T-helper 2 cell (primary cell): ENCODE results near the gene SCYGR4.
"Not testable (repeated sequence)": the region's sequence is repeated elsewhere in the genome, so short reads cannot be mapped to it uniquely, and the experiment has no call there.

Experiments
- DNase-seq, 5 experiments: peaks; one replicate each; pipeline versions ENCODE4 v3.0.0 to v3.0.0-alpha.2; 2012 to 2022

Gene SCYGR4

DNA sequence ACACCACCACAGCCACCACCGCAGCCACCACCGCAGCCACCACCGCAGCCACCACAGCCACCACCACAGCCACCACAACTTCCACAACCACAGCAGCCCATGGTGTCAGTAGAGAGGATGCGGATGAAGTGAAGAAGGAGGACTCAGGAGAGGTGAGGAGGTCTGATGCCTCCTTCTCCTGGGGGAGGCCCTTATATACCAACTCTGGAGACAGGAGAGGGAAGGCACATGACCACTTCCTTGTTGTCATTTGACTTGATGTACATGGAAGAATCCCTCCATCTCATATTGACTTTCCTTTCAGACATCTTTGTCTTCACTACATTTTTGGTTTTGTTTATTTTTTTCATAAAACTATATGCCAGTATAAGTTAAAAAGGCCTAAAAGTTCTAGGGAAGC is 2.6 kb upstream of the SCYGR4 start, which contains the start of gene SCYGR3:
TSS of gene SCYGR3 (minus strand) at position 101 of the 400 bp plus-strand sequence. CDS start at position 101, 0 bp downstream.
- DNase-seq: no peak

- no peak for DNase-seq
These were observed 2.1 kb upstream of the SCYGR4 start for GRCh38 chr2:227615181-227615580.

DNA sequence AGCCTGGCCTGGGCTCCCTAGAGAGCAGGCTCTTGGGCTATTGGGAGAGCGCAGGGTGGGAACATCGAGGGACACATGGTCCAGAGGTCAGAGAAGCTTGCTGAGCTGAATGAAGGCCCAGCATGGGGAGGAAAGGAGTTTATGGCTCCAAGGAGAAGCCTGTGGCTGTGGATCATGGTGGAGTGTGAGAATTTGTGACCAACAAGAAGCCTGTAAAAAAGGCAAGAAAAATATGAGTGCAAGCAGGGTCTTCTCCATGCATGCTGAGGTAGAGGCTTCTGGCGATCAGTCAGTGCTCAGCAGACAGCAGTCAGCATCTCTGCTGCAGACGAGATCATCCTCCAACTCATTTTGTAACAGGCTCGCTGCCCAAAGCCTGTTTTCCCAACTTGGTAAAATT is 1.4 kb upstream of the SCYGR4 start:
- DNase-seq: no peak

DNA sequence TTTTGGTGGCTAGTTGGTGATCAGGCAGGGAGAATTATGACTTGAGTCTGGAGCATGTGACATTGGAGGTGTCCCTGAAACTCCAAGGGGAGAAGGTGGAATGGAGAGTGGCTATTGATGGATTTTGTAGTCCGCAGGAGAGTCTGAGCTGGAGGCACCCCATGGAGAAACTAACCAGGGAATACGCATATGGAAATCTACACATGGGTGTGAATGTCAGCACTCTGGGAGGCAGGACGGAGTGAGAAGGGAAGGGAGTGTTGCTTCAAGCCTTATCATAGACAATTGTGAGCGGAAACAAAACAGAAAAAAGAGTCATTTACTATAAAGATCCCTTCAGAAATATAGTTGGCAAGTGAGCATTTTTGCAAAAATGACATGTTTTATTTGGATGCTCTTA is 667 bp upstream of the SCYGR4 start:
- no peak for DNase-seq

GRCh38 chr2:227623226-227623625 is 5.9 kb downstream of the SCYGR4 start:
- DNase-seq: no peak

GRCh38 chr2:227625420-227625819 is 8.1 kb downstream of the SCYGR4 start:
- no peak for DNase-seq

DNA sequence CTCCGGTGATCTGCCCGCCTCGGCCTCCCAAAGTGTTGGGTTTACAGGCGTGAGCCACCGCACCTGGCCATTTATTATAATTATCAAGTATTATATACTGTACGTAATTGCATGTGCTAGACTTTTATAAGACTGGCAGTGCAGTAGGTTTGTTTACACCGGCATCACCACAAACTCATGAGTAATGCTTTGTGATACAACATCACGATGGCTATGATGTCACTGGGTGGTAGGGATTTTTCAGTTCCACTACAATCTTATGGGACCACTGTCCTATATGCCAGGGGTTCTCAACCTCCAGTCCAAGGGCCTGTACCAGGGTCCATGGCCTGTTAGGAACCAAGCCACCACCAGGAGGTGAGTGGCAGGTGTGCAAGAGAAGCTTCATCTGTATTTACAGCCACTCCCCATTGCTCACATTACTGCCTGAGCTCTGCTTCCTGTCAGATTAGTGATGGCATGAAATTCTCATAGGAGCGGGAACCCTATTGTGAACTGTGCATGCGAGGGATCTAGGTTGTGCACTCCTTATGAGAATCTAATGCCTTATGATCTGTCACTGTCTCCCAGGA is 9.4 kb downstream of the SCYGR4 start:
- DNase-seq: no peak

- peak in 1 of 5 experiments; percentile 15 for DNase-seq
These were observed 10.5 kb downstream of the SCYGR4 start for GRCh38 chr2:227627769-227628168.

GRCh38 chr2:227629435-227629834 is 12.1 kb downstream of the SCYGR4 start:
- no peak for DNase-seq

- no peak for DNase-seq
These were observed 13.0 kb downstream of the SCYGR4 start for GRCh38 chr2:227630322-227630721.

GRCh38 chr2:227632827-227633226 is 15.5 kb downstream of the SCYGR4 start:
- no peak for DNase-seq

DNA sequence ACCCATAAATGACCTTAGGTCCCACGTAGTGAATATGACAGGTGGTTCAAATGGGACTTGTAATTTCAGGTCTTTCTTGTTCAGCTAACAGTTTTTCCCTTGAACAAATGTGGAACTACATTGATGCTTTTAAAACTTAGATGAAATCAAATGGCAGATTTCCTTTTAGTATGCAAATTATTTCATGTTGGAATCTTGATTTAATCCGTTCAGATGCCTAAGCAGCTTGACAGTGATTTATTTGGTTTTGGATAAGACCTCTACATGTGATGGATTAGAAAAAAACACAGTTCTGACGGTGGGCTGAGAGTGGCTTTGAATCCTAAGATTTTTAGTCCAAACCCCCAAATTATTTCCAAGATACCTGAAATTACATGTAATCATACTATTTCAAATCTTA is 16.9 kb downstream of the SCYGR4 start:
- no peak for DNase-seq

- DNase-seq: no peak
These were observed 25.4 kb downstream of the SCYGR4 start for GRCh38 chr2:227642656-227643055.

DNA sequence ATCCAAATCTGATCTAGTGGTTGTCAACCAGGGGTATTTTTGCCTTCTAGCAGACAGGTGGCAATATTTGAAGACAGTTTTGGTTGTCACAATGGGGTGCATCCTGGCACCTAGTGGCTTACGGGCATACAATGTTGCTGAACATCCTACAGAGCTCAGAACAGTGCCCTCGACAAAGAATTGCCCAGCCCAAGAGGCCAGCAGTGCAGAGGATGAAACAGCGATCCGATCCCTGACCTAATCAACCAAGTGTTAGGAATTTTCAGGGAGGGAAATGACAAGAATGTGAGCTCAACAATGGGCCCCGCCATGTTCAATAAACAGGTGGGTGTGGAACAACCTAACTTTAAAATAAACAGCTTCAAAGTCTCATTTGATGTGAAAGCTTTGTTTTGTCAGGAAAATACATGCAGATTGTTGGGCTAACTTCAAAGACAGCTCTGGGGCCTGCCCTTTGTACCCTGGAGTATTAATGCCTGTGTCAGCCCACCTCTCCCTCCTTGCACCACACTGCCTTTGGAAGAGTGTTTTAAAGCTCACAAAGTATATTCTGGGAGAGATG is 26.8 kb downstream of the SCYGR4 start:
- no peak for DNase-seq

GRCh38 chr2:227653419-227653818 is 36.1 kb downstream of the SCYGR4 start:
- DNase-seq: no peak

GRCh38 chr2:227654426-227654825 is 37.1 kb downstream of the SCYGR4 start:
- DNase-seq: no peak

DNA sequence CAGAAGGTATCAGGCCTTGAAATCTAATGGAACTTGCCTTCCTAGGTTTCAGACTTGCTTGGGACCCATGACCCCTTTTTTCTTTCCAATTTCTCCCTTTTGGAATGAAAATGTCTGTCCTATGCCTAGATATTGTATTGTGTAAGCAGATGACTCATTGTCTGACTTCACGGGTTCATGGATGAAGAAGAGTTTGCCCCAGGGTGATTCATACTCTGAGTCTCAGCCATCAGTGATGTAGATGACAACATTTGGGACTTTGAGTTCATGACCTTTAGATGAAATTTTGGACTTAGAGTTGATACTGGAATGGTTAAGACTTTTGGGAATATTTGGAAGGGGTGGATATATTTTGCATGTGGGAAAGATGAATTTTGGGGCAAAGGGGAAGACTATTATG is 38.2 kb downstream of the SCYGR4 start:
- no peak for DNase-seq

- DNase-seq: no peak
These were observed 40.0 kb downstream of the SCYGR4 start for GRCh38 chr2:227657199-227657845.

DNA sequence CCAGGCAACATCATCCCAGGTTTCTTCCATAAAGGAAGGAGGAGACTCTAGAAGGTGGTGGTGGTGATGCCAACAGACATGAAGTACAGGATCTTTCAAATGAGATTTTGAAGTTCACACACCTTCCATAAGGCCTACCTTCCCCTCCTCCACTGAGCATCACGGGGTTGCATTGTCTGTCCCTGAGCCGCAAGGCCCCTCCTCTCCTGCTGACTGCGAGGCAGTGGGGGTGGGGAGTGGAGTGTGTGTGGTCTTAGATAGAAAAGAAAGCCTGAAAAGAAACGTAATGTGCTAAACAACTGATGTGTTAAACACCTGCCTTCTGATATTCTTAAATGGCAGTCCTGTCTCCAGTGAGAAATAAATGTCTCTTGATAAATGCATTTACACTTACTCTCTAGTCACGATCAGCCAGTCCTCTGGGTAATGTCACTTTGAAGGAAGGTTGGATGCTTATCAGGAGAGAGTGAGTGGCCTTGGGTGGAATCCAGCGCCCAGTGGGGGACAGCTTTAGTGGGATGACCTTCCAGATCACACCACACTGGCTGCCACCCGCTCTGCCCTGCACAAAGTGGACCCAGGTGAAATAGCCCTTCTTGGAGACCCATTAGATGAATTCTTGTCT is 43.8 kb downstream of the SCYGR4 start:
- no peak for DNase-seq

GRCh38 chr2:227661827-227662226 is 44.5 kb downstream of the SCYGR4 start:
- DNase-seq: no peak

DNA sequence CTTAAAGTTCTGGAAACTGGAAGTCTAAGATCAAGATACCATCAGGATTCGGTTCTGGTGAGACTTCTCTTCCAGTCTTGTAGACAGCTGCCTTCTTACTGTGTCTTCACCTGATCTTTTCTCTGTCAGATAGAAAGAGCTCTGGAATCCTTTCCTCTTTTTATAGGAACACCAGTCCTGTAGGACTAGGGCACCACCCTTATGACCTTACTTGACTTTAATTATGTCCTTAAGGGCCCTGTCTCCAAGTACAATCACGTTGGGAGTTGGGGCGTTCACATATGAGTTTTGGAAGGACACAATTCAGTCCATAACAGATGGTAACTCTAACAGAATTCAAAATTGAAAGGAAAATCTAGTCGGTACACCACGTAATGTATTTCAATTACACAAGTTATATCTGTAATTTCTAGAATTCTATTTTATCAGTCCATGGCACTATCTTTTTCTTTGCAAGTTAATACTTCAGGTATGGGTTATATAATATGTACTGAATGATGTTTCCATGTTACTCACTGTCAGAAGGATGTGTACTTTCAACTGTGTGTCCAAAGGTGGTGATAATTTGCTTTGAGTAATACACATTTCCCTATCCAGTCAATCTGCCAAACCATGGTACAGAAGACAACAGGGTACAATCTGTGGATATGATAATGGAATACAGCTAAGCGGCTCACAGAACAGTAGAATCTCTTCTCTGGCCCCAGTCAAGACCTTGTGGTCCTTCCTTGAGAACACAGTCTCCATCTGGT is 48.1 kb downstream of the SCYGR4 start:
- no peak for DNase-seq

GRCh38 chr2:227666631-227667170 is 49.4 kb downstream of the SCYGR4 start, which contains the start of gene SCYGR5:
Gene SCYGR5, plus strand, starts transcription at chr2:227666804. Its CDS starts 0 bp downstream, at chr2:227666804.
- DNase-seq: not testable (repeated sequence)
